ENCODE results near the gene KAZALD1.

Gene KAZALD1

GRCh38 chr10:101061624-101062231, at the start of gene KAZALD1:
KAZALD1 (plus strand) TSS chr10:101061989; CDS start chr10:101062593, 604 bp downstream.
- DNase-seq (ENCODE audit: low spot score) = peak; percentile 53

GRCh38 chr10:101012525-101013364, 49.0 kb upstream of the KAZALD1 start:
- peak; percentile 81 for DNase-seq (ENCODE audit: low spot score)

GRCh38 chr10:101013365-101013825, 48.4 kb upstream of the KAZALD1 start:
- no peak for DNase-seq (ENCODE audit: low spot score)

- DNase-seq (ENCODE audit: low spot score) = peak; percentile 88
These were observed 47.4 kb upstream of the KAZALD1 start for GRCh38 chr10:101014230-101014884.

- no peak for DNase-seq (ENCODE audit: low spot score)
These were observed 46.7 kb upstream of the KAZALD1 start for GRCh38 chr10:101014966-101015581.

GRCh38 chr10:101015582-101015973, 46.2 kb upstream of the KAZALD1 start:
- no peak for DNase-seq (ENCODE audit: low spot score)

- no peak for DNase-seq (ENCODE audit: low spot score)
These were observed 45.0 kb upstream of the KAZALD1 start for GRCh38 chr10:101016814-101017213.

- DNase-seq (ENCODE audit: low spot score) = no peak
These were observed 43.6 kb upstream of the KAZALD1 start for GRCh38 chr10:101018118-101018599.

- peak; percentile 97 for DNase-seq (ENCODE audit: low spot score)
These were observed 43.0 kb upstream of the KAZALD1 start for GRCh38 chr10:101018600-101019439.

GRCh38 chr10:101019440-101019703, 42.4 kb upstream of the KAZALD1 start:
- DNase-seq (ENCODE audit: low spot score) = no peak

- DNase-seq (ENCODE audit: low spot score) = no peak
These were observed 41.2 kb upstream of the KAZALD1 start for GRCh38 chr10:101020427-101021075.

- no peak for DNase-seq (ENCODE audit: low spot score)
These were observed 40.5 kb upstream of the KAZALD1 start for GRCh38 chr10:101021239-101021638.

- DNase-seq (ENCODE audit: low spot score) = no peak
These were observed 40.0 kb upstream of the KAZALD1 start for GRCh38 chr10:101021692-101022251.

GRCh38 chr10:101022967-101023705, 38.7 kb upstream of the KAZALD1 start:
- no peak for DNase-seq (ENCODE audit: low spot score)

GRCh38 chr10:101027106-101027720, 34.6 kb upstream of the KAZALD1 start:
- no peak for DNase-seq (ENCODE audit: low spot score)

GRCh38 chr10:101028446-101029337, 33.1 kb upstream of the KAZALD1 start:
- no peak for DNase-seq (ENCODE audit: low spot score)

- no peak for DNase-seq (ENCODE audit: low spot score)
These were observed 32.1 kb upstream of the KAZALD1 start for GRCh38 chr10:101029520-101030295.
